ENCODE results near the gene DRD1. TPM values are rescaled to one million over a fixed set of nuclear protein-coding genes. Genes with fewer than 3 reads are reported as not detected.
A peak's percentile ranks its signal among the peaks of the same experiment; 100 is the strongest.
"Not testable (repeated sequence)": the region's sequence is repeated elsewhere in the genome, so short reads cannot be mapped to it uniquely, and the experiment has no call there.

The DRD1 gene
- total RNA-seq, 1 donor from 2014 or later, result 0.21 TPM

GRCh38 chr5:175467983-175468690 is 24.2 kb upstream of the DRD1 start:
- no peak for DNase-seq

GRCh38 chr5:175466700-175467318 is 22.8 kb upstream of the DRD1 start:
- DNase-seq, result peak; percentile 71

DNA sequence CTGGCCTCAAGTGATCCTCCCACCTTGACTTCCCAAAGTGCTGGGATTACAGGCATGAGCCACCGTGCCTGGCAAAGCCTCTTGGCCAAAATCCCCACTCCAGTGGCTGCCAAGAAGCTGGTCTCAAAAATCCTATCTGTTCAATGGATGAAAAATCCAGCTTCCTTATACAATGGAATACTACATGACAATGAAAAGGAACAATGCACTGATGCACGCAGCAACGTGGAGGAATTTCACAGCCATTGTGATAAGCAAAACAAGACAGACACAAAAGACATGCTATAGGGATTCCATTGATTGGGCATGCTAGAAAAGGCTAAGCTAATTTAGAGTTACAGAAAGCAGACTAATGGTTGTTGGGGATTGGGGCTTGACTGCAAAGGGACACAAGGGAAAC is 21.3 kb upstream of the DRD1 start:
- no peak for DNase-seq

DNA sequence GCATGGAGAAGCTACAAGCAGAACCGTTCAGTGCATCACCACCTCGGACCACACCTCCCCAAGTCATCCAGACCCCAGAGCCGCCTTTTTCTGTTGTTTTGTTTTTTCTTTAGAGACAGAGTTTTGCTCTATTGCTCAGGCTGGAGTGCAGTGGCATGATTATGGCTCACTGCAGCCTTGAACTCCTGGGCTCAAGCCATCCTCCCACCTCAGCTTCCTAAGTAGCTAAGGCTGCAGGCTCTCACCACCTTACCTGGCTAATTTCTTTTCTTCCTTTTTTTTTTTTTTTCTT is 20.9 kb upstream of the DRD1 start:
- DNase-seq, result no peak

DNA sequence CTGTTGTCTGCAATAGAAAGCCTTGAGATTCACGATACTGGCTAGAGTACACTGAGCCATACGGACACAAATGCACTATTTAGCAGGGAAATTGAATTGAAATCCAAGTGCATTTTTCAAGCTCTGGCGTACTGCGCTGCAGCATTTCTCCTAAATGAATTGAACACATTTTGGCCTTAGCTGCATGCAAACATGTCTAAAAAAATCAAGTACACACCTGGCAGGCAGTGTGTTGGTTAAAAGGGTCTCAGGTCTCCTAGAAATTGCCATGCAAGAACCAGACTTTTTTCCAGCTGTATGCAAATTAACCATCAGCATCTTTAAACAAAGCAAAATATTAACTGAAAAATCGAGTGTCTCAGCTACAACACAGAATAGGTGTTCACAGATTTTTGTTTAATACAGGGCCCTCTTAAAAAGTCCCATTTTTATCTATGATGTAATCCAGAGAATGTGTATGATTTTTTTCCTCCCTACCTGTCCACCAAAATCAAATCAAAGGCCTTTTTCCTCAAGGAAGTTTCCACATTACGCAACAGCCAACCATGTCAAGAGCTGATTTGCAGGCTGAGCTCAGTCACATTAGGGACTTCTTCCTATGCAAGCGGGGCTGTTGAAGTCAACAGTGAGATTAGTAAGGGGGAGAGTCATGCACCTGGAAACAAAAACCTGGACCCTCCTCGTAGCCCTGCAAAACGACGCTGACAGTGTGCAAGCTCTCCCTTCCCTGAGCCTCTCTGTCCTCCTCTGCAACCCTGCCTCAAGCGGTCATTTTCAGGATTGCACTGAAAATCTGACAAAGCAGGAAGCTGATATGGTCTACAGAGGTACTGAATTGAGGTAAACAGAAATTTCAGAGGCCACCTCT is 20.3 kb upstream of the DRD1 start:
- peak; percentile 73 for DNase-seq

DNA sequence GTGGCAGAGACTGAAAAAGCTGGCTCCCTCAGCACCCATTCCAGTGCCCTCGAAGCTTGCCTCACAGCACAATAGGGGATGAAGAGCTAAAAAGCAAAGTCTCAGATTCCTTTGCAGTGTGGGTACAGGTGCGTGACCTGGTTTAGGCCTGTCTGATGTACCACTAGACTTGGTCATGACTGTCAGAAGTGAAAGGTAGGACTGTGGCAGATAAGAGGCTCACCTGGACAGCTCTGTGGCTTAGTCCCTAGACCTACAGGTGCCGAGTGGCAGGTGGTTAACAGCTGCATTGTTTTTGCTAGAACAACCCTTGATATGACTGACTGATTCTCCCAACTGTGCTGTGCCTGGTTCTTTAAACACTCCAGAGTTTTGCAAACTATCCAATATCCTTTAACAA is 19.7 kb upstream of the DRD1 start:
- no peak for DNase-seq

DNA sequence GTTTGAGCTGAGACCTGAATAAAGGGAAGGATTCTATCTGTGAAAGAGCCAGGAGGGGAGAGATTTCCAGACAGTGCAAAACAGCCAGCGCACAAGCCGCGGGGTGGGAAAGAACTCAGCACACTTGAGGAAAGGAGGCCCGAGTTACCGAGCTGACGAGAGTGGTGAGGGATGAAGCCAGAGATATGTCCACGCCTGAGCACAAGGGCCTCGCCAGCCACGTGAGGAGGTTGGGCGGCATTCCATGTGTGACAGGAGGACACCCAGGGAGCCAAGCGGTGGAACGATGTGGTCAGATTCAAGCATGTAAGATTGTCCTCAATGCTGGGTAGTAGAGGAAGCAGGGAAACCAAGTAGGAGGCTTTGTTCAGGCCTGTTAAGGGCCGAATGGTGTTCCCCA is 17.4 kb upstream of the DRD1 start:
- DNase-seq, result no peak

DNA sequence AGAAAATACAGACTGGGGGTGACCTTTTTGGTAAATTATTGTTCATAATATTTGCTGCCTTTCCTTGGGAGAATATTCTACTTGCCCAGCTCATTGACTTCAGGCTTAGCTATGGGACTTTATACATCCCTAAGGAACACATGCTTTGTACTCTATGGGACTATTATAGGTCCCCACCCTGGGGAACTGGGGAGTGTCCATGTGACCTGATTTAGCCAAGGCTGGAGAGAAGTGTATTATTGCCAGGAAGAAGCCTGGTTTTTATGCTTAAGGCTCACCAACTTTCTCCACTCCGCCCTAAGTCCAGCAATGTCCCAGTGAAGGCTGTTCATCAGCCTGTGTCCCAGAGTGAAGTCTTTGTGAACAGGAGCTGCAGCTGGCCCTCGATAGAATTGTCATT is 16.6 kb upstream of the DRD1 start:
- DNase-seq, result no peak

- peak; percentile 38 for DNase-seq
These were observed 16.1 kb upstream of the DRD1 start for GRCh38 chr5:175460126-175460525.

GRCh38 chr5:175457466-175457865 is 13.5 kb upstream of the DRD1 start:
- no peak for DNase-seq

DNA sequence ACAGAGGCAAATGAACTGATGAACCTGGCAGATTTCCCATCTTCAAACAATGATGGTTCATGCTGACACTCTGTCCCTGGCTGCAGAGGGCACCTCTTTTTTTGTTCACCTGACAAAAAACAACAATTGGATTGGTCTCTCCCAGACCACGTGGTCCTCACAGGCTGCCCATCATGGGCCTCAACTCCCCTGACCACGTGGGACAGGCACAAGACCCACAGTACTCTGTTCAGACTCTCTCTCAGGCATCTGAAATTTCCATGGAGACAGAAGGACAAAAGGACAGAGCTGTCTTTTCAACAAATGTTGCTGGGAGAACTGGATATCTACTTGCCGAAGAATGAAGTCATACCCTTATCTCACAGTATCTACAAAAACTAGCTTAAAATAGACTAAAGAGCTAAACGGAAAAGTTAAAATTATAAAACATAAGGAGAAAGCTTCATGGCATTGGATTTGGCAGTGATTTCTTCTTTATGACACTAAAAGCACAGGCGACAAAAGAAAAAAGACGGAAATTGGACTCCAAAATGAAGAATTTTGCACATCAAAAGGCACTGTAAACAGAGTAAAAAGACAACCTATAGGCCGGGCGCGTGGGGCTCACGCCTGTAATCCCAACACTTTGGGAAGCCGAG is 12.2 kb upstream of the DRD1 start:
- DNase-seq, result no peak

DNA sequence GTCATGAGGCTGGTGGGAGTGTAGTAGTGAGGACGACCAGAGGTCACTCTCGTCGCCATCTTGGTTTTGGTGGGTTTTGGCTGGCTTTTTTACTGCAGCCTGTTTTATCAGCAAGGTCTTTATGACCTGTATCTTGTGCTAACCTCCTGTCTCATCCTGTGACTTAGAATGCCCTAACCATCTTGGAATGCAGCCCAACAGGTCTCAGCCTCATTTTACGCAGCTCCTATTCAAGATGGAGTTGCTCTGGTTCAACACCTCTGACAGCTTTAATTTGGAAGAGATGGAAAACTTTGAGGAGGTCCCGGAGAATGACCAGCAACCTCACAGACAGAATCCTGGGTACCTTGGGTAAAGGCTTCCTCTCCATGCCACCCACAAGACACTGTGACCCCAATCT is 10.4 kb upstream of the DRD1 start:
- not testable (repeated sequence) for DNase-seq

DNA sequence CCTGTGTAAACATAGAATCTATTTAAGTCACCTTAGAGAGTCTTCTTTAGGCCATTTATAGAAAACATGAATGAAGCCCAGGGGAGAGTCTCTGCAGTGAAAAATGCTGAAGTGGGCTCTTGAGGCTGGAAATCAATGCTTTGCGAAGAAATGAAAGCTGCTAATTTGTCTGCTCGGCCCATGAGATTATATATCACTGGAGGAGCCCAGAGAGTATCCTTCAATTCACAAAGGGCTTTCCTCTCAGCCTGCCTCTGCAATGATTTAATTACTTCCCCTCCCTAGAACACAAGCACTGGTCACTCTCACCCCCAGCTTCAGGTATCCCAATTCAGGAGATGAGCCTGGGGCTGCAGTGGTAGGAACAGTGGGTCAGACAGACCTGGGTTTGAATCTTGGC is 8.2 kb upstream of the DRD1 start:
- DNase-seq, result no peak

DNA sequence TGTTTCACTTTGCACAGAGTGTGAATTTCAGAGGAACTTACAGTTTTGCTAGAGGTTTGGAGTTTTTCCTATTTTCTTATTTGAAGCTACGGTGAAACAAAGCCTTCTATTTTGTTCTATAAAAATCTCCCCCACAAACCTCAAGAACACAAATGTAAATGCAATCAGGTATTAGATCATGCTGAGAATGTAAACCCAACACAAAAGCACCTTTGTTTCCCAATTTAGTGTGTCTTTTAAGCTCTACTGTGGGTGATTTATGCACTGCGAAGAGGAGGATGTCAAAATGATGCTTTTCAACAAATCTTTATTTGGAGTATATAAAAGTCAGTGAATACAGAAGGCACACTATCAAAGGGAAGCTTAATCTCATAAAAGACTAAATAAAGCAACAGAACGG is 4.3 kb upstream of the DRD1 start:
- no peak for DNase-seq

DNA sequence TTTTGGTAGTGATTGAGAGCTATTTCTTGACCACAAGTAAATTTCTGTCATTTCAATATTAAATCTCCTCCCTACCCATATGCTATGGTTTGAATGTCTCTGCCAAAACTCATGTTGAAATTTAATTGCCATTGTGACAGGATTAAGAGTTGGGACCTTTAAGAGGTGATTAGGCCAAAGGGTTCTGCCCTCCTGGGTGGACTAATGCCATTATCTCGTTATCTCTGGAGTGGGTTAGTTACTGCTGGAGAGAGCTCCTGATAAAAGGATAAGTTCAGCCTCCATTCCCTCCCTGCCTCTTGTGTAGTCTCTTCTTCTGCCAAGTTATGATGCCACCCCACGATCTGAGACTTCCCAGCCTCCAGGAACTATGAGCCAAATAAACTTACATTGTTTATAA is 3.6 kb upstream of the DRD1 start:
- DNase-seq, result no peak

- DNase-seq, result not testable (repeated sequence)
These were observed 2.4 kb upstream of the DRD1 start for GRCh38 chr5:175446378-175446777.

DNA sequence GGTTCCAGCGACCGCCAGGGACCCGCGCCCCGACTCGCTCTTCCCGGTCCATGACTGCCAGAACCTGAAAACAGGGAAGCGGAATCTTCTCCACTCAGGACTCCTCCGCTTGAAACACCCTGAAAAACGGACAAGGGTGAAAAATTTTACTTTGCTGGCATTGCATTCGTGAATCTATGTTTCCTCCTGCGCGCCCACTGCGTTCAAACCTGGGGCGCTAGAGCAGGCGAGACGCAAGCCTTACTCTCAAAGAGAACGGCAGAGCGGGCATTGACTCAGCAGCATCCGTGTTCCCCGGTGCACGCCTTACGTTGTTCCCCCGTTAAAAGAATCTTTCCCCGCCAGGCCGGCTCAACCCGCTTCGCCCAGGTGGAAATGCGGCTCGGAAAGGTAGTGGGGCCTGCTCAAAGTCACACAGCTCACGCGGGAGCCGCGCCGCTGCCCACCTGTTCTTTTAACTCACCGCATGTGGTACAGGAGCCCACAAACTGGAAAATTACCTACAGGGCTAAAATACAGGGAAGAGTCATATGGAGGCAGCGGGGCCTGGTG is 999 bp upstream of the DRD1 start:
- no peak for DNase-seq

- DNase-seq, result no peak
These were observed 395 bp downstream of the DRD1 start for GRCh38 chr5:175443514-175444059.

DNA sequence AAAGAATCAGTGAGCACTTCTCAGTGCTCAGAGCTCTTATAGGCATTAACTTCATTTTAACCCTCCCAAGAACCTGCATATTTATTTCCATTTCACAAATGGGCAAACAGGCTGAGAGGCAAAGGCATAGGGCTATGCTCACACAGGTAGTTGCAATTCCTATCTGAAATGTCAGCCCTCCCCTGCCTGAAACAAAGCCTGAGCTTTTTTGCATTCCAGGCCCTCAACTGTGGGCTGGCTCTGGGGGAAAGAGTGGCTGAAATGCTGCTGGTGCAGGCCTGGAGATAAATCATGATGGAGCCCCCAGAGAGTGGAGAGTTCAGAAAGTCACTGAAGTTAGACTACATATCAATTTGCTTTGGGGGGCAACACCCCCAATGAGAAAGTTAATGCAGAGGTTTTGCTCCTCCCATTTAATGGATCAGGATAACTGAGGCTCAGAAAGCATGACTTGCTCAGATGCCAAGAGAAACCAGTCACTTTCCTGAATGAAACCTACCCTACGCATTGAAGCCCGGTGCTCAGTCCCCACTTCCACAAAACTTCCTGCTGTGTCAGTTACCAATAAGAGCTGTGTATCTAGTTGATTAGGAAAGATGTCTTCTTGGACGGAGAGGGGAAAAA is 5.6 kb downstream of the DRD1 start:
- DNase-seq, result no peak

- no peak for DNase-seq
These were observed 7.6 kb downstream of the DRD1 start for GRCh38 chr5:175436359-175436758.

GRCh38 chr5:175434800-175435199 is 9.2 kb downstream of the DRD1 start:
- DNase-seq, result no peak

DNA sequence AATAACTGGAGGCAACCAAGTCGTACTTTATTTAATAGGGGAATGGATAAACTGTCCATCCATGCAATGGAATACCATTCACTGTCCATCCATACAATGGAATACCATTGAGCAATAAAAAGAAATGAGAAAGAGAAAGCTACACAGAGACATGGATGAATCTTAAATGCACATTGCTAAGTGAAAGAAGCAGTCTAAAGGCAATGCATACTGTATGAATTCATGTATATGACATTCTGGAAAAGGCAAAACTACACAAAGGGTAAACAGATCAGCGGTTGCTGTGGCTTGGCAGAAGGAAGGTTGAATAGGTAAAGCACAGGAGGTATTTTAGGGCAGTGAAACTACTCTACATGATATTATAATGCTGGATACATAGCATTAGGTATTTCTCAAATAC is 16.2 kb downstream of the DRD1 start:
- no peak for DNase-seq

Measured in tongue (tissue), 2 donors.